Activated CD4-positive, alpha-beta T cell treated with anti-CD3 and anti-CD28 coated beads, Interleukin-2, amount 50 U/mL, for 16 hours (primary cell): ENCODE data around the gene MTMR8.

ENCODE experiments used
- DNase-seq: peaks from one replicate; pipeline ENCODE4 v3.0.0-alpha.2; 2020

Gene MTMR8

DNA sequence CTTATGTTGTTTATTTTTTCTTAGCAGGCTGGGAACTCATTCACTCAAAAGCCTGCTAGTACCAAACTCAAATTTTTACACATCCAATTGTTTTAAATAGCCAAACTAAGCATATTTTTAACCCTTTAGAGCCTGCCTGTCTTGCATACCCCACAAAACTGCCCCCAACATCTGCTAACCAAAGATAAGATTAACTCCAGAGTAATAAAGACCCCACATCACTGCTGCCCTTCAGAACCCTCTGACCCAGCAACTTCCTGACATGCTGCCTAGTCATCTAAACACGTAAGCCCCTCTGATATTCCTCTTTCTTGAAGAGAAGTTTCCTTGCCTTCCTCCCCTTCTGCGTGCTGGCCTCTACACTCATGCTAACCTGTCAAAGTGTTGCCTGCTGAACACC, 104.1 kb downstream of the MTMR8 start:
- DNase-seq: no peak

DNA sequence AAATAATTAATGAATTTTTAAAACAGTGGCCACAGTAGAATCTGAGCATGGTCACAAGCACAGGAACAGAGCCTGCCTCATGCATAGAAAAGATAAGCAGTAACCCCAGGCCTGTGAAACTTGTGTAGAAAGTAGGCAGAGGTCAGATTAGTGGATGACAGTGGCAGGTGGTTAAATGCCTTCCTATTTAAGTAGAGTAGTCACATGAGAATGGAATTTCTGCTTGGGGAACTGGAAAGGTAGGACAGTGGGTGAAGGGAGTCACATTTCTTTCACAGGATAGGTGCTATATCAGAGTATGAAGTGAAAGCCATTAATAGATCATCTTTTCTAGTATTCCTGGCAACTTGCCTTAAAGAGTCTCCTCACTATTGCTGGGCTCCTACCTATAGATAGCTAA, 130.0 kb downstream of the MTMR8 start:
- DNase-seq: no peak

GRCh38 chrX:64230123-64230970, 164.9 kb downstream of the MTMR8 start, which contains the start of gene ASB12:
TSS of gene ASB12 (minus strand) at chrX:64230607. CDS start at chrX:64225650, 4,957 bp downstream.
- no peak for DNase-seq

DNA sequence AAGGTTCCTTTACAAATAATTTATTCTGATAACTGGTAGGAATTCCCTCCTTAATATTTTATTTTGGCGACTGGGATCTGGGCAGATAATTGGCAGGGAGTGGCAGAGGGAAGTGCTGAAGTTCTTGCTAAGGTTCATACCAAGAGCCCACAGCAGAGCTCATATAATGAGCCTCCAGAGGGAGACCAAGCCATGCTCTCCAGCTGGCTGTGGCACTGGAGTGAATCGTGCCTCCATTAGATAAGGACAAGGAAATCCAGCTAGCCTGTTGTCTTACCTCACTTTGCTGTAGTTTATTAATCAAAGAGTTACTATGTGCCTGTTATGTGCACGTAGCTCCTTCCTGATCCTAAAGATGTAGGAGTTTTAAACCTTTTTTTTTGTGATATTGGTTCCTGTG, 166.1 kb downstream of the MTMR8 start:
- DNase-seq: no peak
